Measurements from ENCODE around the gene KAT6B.

- TF ChIP-seq CTCF (IDR thresholded peaks at IDR 0.05) = no peak
- TF ChIP-seq POLR2A (IDR thresholded peaks at IDR 0.05) = no peak
Measured at GRCh38 chr10:75021379-75022249, 195.2 kb downstream of the KAT6B start.

All from vagina (tissue), 2 donors.